Fibroblast of lung (primary cell): ENCODE data around the gene STIM1. TPM values are rescaled to one million over a fixed set of nuclear protein-coding genes. Genes with fewer than 3 reads are reported as not detected.

Experiments
- DNase-seq, 2 donors: peaks; one replicate each; pipeline versions ENCODE4 v3.0.0 to v3.0.0-alpha.2; 2010; ENCODE audit warnings: low read depth in 2 of 2
- H2AFZ ChIP-seq: 2 replicates; pipeline ENCODE4 v1.5.1; 2012; ENCODE audit warnings: low read length, control low read depth, inconsistent platforms
- H3K27ac ChIP-seq: 2 replicates; pipeline ENCODE4 v1.5.1; 2011; ENCODE audit warnings: low read length, control low read depth; ENCODE audit not compliant: insufficient read depth
- H3K27me3 ChIP-seq: 2 replicates; pipeline ENCODE4 v1.5.1; 2011; ENCODE audit warnings: mild to moderate bottlenecking, low read length; ENCODE audit not compliant: control insufficient read depth, insufficient read depth
- H3K36me3 ChIP-seq: 2 replicates; pipeline ENCODE4 v1.5.1; 2011; ENCODE audit warnings: low read length; ENCODE audit not compliant: control insufficient read depth, insufficient read depth
- H3K4me1 ChIP-seq: 2 replicates; pipeline ENCODE4 v1.5.1; 2011; ENCODE audit warnings: low read length; ENCODE audit not compliant: control insufficient read depth, insufficient read depth; ENCODE audit errors: extremely low read depth
- H3K4me2 ChIP-seq: 2 replicates; pipeline ENCODE4 v1.5.1; 2011; ENCODE audit warnings: low read length, control low read depth; ENCODE audit not compliant: insufficient read depth; ENCODE audit errors: extremely low read depth
- H3K4me3 ChIP-seq, 4 experiments: fragments of 200-600 bp in 1 of 4; sonication (generic) in 1 of 4; replicated peaks in 1 of 4; 2 replicates each; pipeline ENCODE4 v1.5.1; 2011 to 2016; ENCODE audit warnings: low read length in 4 of 4, low read depth in 3 of 4, mild to moderate bottlenecking in 3 of 4, control low read depth in 2 of 4, inconsistent platforms in 1 of 4, mixed read lengths in 1 of 4; ENCODE audit not compliant: insufficient read depth in 1 of 4; ENCODE audit errors: control extremely low read depth in 1 of 4
- H3K79me2 ChIP-seq: 2 replicates; pipeline ENCODE4 v1.5.1; 2012; ENCODE audit warnings: mild to moderate bottlenecking, low read length, inconsistent platforms; ENCODE audit not compliant: control insufficient read depth, insufficient read depth
- H3K9ac ChIP-seq: 2 replicates; pipeline ENCODE4 v1.5.1; 2011; ENCODE audit warnings: mild to moderate bottlenecking, low read length, control low read depth; ENCODE audit not compliant: insufficient read depth
- H3K9me3 ChIP-seq: 2 replicates; pipeline ENCODE4 v1.5.1; 2012; ENCODE audit warnings: low read depth, low read length; ENCODE audit not compliant: control insufficient read depth, insufficient read depth
- H4K20me1 ChIP-seq: 2 replicates; pipeline ENCODE4 v1.5.1; 2011; ENCODE audit warnings: low read length; ENCODE audit not compliant: control insufficient read depth, insufficient read depth; ENCODE audit errors: extremely low read depth
- EZH2 ChIP-seq: IDR thresholded peaks from 2 replicates; pipeline ENCODE4 v1.5.1; 2012; ENCODE audit warnings: low read length, control low read depth, mild to moderate bottlenecking; ENCODE audit errors: missing control alignments
- polyA plus RNA-seq, 2 donors: library from polyadenylated mRNA; depleted of rRNA in 1 of 2; stranded (reverse) in 1 of 2; unstranded in 1 of 2; fragments of >200 nt; gene quantifications; 2 replicates each; pipeline ENCODE4 v1.2.1, GENCODE V29; 2011 to 2012; ENCODE audit warnings: missing spikeins in 1 of 2
- total RNA-seq: library from RNA; depleted of rRNA; stranded (reverse); fragments of >200 nt; gene quantifications from 2 replicates; pipeline ENCODE4 v1.2.1, GENCODE V29; 2014
- TF ChIP-seq, protein P1 (sequence below), 2 donors: IDR thresholded peaks in 1 of 2; conservative IDR thresholded peaks in 1 of 2; 1 replicate in 1 of 2; 2 replicates in 1 of 2; pipeline ENCODE4 v1.5.1; 2011 to 2012; ENCODE audit warnings: low read length in 2 of 2, control low read depth in 1 of 2, inconsistent platforms in 1 of 2, low read depth in 1 of 2, mild to moderate bottlenecking in 1 of 2

The STIM1 gene
- total and polyA plus RNA-seq, 2 donors (not counting 1 experiment from before 2014, with no cell fraction given), result 38.1 to 44.6 TPM

DNA sequence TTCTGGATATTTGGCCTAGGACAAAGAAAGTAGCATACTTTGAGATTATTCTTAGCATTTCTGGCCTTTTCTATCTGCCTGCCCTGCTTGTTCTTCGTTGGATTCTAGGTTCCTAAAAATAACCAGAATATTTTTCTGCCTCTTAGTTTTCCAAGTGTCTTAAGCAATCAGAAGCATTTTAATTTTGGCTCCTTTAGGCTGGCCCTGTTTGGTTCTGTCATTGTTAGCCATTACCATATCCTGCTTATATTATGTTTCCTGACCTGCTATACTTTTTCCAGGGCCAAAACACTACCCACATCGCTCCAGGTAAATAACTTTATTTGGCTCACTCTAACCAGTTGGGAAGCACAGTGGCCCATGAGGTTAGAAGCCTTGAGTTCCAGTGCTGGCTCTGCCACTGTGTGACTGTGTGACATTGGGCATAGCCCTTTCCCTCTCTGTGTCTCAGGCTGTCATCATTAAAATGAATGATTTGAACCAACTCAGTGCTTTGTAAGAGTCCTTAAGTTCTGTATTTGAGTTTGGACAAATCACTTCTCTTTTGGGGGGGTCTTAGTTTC, 91.1 kb downstream of the STIM1 start:
- Histone ChIP-seq H4K20me1 (no peaks in the 10 kb centered on the region), H3K9me3 (no peaks in the 10 kb centered on the region), H3K27me3 (no peaks in the 10 kb centered on the region), H3K9ac (no peak overlapping the region), H3K4me2 (no peak overlapping the region), H3K4me3 (no peak overlapping the region), H3K36me3 (no peaks in the 10 kb centered on the region), H2AFZ (no peak overlapping the region), H3K79me2 (no peaks in the 10 kb centered on the region), H3K4me1 (peaks cover 10% of the 10 kb centered on the region), H3K27ac (no peak overlapping the region)
- no peak for DNase-seq
- TF ChIP-seq EZH2, result no peak
- TF ChIP-seq, protein P1, sequence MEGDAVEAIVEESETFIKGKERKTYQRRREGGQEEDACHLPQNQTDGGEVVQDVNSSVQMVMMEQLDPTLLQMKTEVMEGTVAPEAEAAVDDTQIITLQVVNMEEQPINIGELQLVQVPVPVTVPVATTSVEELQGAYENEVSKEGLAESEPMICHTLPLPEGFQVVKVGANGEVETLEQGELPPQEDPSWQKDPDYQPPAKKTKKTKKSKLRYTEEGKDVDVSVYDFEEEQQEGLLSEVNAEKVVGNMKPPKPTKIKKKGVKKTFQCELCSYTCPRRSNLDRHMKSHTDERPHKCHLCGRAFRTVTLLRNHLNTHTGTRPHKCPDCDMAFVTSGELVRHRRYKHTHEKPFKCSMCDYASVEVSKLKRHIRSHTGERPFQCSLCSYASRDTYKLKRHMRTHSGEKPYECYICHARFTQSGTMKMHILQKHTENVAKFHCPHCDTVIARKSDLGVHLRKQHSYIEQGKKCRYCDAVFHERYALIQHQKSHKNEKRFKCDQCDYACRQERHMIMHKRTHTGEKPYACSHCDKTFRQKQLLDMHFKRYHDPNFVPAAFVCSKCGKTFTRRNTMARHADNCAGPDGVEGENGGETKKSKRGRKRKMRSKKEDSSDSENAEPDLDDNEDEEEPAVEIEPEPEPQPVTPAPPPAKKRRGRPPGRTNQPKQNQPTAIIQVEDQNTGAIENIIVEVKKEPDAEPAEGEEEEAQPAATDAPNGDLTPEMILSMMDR (conservative IDR thresholded peaks at IDR 0.05 in 1 of 2, IDR thresholded peaks at IDR 0.05 in 1 of 2; ENCODE audit: low read depth in 1 of 2, low read length in 2 of 2), result no peak

DNA sequence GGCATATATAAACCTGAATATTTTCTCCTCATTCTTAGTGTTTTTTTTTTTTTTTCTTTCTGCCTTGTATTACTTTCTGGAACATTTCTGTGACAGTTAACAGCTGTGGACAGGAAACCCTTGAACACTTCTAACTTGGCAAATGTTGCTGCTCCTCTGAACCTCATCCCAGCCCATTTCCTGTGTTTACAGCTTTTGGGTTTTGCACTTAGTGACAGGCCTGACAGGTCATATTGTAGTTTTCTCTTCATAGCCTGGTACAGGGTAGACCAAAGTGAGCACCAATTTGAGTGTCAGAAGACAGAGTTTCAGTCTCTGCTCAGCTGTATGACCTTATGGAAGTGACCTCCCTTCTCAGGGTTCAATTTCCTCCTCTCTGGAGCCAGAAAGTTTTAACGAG, 91.6 kb downstream of the STIM1 start:
- peak overlapping the region; percentile 29 for H3K4me2 ChIP-seq
- H3K79me2 ChIP-seq, result no peaks in the 10 kb centered on the region
- H2AFZ ChIP-seq, result no peak overlapping the region
- H4K20me1 ChIP-seq, result no peaks in the 10 kb centered on the region
- H3K27me3 ChIP-seq, result no peaks in the 10 kb centered on the region
- H3K4me1 ChIP-seq, result peaks cover 10% of the 10 kb centered on the region
- H3K9ac ChIP-seq, result no peak overlapping the region
- peak; percentile 70 to 86 for DNase-seq
- H3K27ac ChIP-seq, result no peak overlapping the region
- H3K4me3 ChIP-seq, result no peak overlapping the region
- no peaks in the 10 kb centered on the region for H3K36me3 ChIP-seq
- no peaks in the 10 kb centered on the region for H3K9me3 ChIP-seq
- no peak for TF ChIP-seq EZH2
- TF ChIP-seq, protein P1 (conservative IDR thresholded peaks at IDR 0.05 in 1 of 2, IDR thresholded peaks at IDR 0.05 in 1 of 2; ENCODE audit: low read depth in 1 of 2, low read length in 2 of 2), result no peak

GRCh38 chr11:3949125-3949524, 93.7 kb downstream of the STIM1 start:
- H2AFZ ChIP-seq, result no peak overlapping the region
- peaks cover 10% of the 10 kb centered on the region for H3K4me1 ChIP-seq
- H3K27me3 ChIP-seq, result no peaks in the 10 kb centered on the region
- no peaks in the 10 kb centered on the region for H3K9me3 ChIP-seq
- H3K4me2 ChIP-seq, result no peak overlapping the region
- no peaks in the 10 kb centered on the region for H3K79me2 ChIP-seq
- H3K27ac ChIP-seq, result no peak overlapping the region
- no peak overlapping the region for H3K9ac ChIP-seq
- no peak for TF ChIP-seq EZH2
- TF ChIP-seq, protein P1 (conservative IDR thresholded peaks at IDR 0.05 in 1 of 2, IDR thresholded peaks at IDR 0.05 in 1 of 2; ENCODE audit: low read depth in 1 of 2, low read length in 2 of 2), result no peak
- H3K4me3 ChIP-seq, result no peak overlapping the region
- no peaks in the 10 kb centered on the region for H4K20me1 ChIP-seq
- no peaks in the 10 kb centered on the region for H3K36me3 ChIP-seq
- DNase-seq, result no peak
